Right lobe of liver (tissue), 4 donors: ENCODE data around the gene TIGAR.

ENCODE experiments used
- POLR2A ChIP-seq: fragments of 450-650 bp; IDR thresholded peaks from one replicate; pipeline ENCODE4 v1.6.1; 2017; ENCODE audit warnings: antibody characterized with exemption, mild to moderate bottlenecking
- TF ChIP-seq, protein P1 (sequence below), 4 donors: fragments of 200-600 bp in 3 of 4; fragments of 450-650 bp in 1 of 4; IDR thresholded peaks; one replicate each; pipeline versions ENCODE4 v1.5.1 to v1.8.0; 2016 to 2022; ENCODE audit warnings: antibody characterized with exemption in 4 of 4, mild to moderate bottlenecking in 2 of 4
- donor health status: DM: no; HTN: no; CAD: no.
- donor health status: DM: no; HTN: no; CAD: no.
- donor health status: DM: no; HTN: yes; CAD: no.

DNA sequence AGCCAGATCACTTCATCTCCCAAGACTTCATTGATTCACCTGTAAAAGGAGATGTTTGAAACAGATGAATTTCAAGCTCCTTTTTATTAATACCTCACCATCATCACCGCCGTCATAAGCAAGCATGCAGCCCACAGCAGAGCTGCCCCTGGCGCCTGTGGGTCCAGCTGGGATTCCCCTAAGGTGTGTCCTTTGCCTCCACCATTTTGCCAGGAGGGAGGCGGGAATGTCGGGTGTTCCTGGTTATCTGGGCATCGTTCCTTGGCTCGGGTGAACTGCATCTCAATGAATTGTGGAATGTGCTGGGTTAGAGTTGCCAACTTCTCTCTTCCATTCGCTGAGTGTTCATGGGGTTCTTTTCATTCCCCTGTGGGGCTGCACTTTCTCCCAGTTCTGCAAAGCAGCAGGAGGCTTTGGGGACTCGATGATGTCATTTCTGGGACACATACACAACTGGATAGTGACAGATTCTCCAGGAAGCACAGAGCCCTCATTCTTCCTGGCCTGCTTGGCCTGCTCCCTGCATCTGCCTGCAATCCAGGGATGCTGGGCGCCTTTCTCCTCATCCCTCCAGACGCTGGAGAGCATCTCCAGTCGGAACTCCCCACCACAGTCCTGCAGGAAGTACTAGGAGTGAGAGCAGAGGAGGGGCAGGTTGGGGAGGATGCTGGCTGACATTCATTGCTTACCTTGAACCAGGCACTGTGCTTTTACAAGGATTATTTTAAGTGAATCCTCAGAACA is 37.3 kb upstream of the TIGAR start:
- TF ChIP-seq, protein P1, sequence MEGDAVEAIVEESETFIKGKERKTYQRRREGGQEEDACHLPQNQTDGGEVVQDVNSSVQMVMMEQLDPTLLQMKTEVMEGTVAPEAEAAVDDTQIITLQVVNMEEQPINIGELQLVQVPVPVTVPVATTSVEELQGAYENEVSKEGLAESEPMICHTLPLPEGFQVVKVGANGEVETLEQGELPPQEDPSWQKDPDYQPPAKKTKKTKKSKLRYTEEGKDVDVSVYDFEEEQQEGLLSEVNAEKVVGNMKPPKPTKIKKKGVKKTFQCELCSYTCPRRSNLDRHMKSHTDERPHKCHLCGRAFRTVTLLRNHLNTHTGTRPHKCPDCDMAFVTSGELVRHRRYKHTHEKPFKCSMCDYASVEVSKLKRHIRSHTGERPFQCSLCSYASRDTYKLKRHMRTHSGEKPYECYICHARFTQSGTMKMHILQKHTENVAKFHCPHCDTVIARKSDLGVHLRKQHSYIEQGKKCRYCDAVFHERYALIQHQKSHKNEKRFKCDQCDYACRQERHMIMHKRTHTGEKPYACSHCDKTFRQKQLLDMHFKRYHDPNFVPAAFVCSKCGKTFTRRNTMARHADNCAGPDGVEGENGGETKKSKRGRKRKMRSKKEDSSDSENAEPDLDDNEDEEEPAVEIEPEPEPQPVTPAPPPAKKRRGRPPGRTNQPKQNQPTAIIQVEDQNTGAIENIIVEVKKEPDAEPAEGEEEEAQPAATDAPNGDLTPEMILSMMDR (IDR thresholded peaks at IDR 0.05) = no peak
- TF ChIP-seq POLR2A = no peak
